Spleen (tissue), 11 donors: ENCODE measurements around the gene ADARB1. TPM values are rescaled to one million over a fixed set of nuclear protein-coding genes. Genes with fewer than 3 reads are reported as not detected.
A peak's percentile ranks its signal among the peaks of the same experiment; 100 is the strongest.

Experiments
- DNase-seq: peaks from one replicate; pipeline ENCODE4 v3.0.0-alpha.2; 2020
- H3K27ac ChIP-seq, 8 donors: fragments of 200-600 bp; sonication (generic) in 7 of 8; 1 replicate in 4 of 8; 2 replicates in 4 of 8; pipeline versions ENCODE4 v1.5.0 to v1.8.0; 2016 to 2021; ENCODE audit warnings: inconsistent platforms in 4 of 8, mild to moderate bottlenecking in 4 of 8, moderate library complexity in 1 of 8
- H3K27me3 ChIP-seq, 7 donors: fragments of 200-600 bp; sonication (generic) in 6 of 7; replicated peaks in 1 of 7; 1 replicate in 4 of 7; 2 replicates in 3 of 7; pipeline versions ENCODE4 v1.5.0 to v1.8.0; 2016 to 2021; ENCODE audit warnings: inconsistent platforms in 3 of 7, mild to moderate bottlenecking in 1 of 7
- H3K36me3 ChIP-seq, 6 donors: fragments of 200-600 bp; sonication (generic) in 5 of 6; 1 replicate in 4 of 6; 2 replicates in 2 of 6; pipeline versions ENCODE4 v1.5.0 to v1.8.0; 2016 to 2021; ENCODE audit warnings: inconsistent platforms in 2 of 6
- H3K4me1 ChIP-seq, 6 donors: fragments of 200-600 bp; sonication (generic) in 5 of 6; 1 replicate in 3 of 6; 2 replicates in 3 of 6; pipeline versions ENCODE4 v1.5.0 to v1.8.0; 2016 to 2021; ENCODE audit warnings: inconsistent platforms in 3 of 6
- H3K4me3 ChIP-seq, 8 donors: fragments of 200-600 bp; sonication (generic) in 7 of 8; 1 replicate in 4 of 8; 2 replicates in 4 of 8; pipeline versions ENCODE4 v1.5.0 to v1.8.0; 2016 to 2021; ENCODE audit warnings: inconsistent platforms in 4 of 8, mild to moderate bottlenecking in 4 of 8, moderate library complexity in 2 of 8
- H3K9me3 ChIP-seq, 8 donors: fragments of 200-600 bp; sonication (generic) in 7 of 8; 1 replicate in 4 of 8; 2 replicates in 4 of 8; pipeline versions ENCODE4 v1.5.0 to v1.8.0; 2016 to 2021; ENCODE audit warnings: inconsistent platforms in 4 of 8
- CTCF ChIP-seq, 11 experiments: fragments of 200-600 bp in 7 of 11; fragments of 450-650 bp in 4 of 11; sonication (generic) in 4 of 11; IDR thresholded peaks in 8 of 11; conservative IDR thresholded peaks in 3 of 11; 1 replicate in 7 of 11; 2 replicates in 4 of 11; pipeline versions ENCODE4 v1.4.0 to v1.8.0; 2016 to 2021; ENCODE audit warnings: antibody characterized with exemption in 11 of 11, inconsistent platforms in 4 of 11, mild to moderate bottlenecking in 1 of 11
- POLR2A ChIP-seq, 3 donors: fragments of 450-650 bp; IDR thresholded peaks; one replicate each; pipeline ENCODE4 v1.5.1; 2017; ENCODE audit warnings: antibody characterized with exemption in 3 of 3, mild to moderate bottlenecking in 1 of 3
- POLR2AphosphoS5 ChIP-seq, 3 donors: sonication (generic); formaldehyde crosslinking; IDR thresholded peaks; one replicate each; pipeline ENCODE4 v1.5.1; 2017; ENCODE audit warnings: antibody characterized with exemption in 3 of 3
- WGBS, 5 donors: extraction: QIAGEN DNeasy Blood & Tissue Kit in 3 of 5; methylation state at CpG; one replicate each; pipeline versions ENCODE4 v1.1.5 to v1.1.7; 2013 to 2018; 5-methylcytosine and 5-hydroxymethylcytosine counted together
- intact Hi-C: fragments of 100-400 bp; cut with DNase I; formaldehyde crosslinking; loops from one replicate; pipeline ENCODE4 v1.15.0; 2023; ENCODE audit warnings: low total_unique reads
- polyA plus RNA-seq, 3 donors: library from polyadenylated mRNA; stranded (reverse); fragments of 200-250 nt; gene quantifications; one replicate each; pipeline ENCODE4 v1.2.1, GENCODE V29; 2013
- total RNA-seq, 7 donors: library from RNA; depleted of rRNA in 3 of 7; stranded (reverse); fragments of >200 nt in 3 of 7; fragmentation: NEBNext Ultra II Directional in 4 of 7; extraction: Animal tissue kit (Norgen Biotek cat#: 25700) in 4 of 7; gene quantifications; one replicate each; pipeline versions ENCODE4 v1.1.0 to v1.2.1, GENCODE V29; 2016 to 2021
- donor health status: healthy with polysubstance abuse.
- donor health status: DM: no; HTN: no; CAD: no; lungs with moderate emphysema.
- donor health status: DM: no; HTN: no; CAD: no.
- donor health status: Bipolar disorder and iron deficiency.
- donor health status: healthy.
- donor health status: DM: no; HTN: no; CAD: no.
- donor health status: DM: yes; HTN: yes; CAD: no.

Gene ADARB1
- total and polyA plus RNA-seq, 10 donors: 9.1 to 50.8 (median 29.0) TPM

GRCh38 chr21:45244799-45245340 lies 170.5 kb downstream of the ADARB1 start:
- intact Hi-C loops: no loop called here
- 71 to 94% (median 87%) methylated on average over 7 to 8 of the region's 8 CpGs for WGBS, 5 donors
- peaks cover 0 to 31% (median 0%) of the 10 kb centered on the region in 7 donors for H3K27me3 ChIP-seq
- TF ChIP-seq POLR2A (IDR thresholded peaks at IDR 0.05) (no peak), POLR2AphosphoS5 (IDR thresholded peaks at IDR 0.05) (no peak), CTCF (IDR thresholded peaks at IDR 0.05 in 8 of 11, conservative IDR thresholded peaks at IDR 0.05 in 3 of 11) (no peak)
- H3K36me3 ChIP-seq: no peaks in the 10 kb centered on the region
- H3K4me3 ChIP-seq: no peak overlapping the region
- H3K4me1 ChIP-seq: no peaks in the 10 kb centered on the region
- peaks cover 0 to 37% (median 26%) of the 10 kb centered on the region in 8 donors for H3K9me3 ChIP-seq
- H3K27ac ChIP-seq: no peak overlapping the region
- peak; percentile 32 for DNase-seq

DNA sequence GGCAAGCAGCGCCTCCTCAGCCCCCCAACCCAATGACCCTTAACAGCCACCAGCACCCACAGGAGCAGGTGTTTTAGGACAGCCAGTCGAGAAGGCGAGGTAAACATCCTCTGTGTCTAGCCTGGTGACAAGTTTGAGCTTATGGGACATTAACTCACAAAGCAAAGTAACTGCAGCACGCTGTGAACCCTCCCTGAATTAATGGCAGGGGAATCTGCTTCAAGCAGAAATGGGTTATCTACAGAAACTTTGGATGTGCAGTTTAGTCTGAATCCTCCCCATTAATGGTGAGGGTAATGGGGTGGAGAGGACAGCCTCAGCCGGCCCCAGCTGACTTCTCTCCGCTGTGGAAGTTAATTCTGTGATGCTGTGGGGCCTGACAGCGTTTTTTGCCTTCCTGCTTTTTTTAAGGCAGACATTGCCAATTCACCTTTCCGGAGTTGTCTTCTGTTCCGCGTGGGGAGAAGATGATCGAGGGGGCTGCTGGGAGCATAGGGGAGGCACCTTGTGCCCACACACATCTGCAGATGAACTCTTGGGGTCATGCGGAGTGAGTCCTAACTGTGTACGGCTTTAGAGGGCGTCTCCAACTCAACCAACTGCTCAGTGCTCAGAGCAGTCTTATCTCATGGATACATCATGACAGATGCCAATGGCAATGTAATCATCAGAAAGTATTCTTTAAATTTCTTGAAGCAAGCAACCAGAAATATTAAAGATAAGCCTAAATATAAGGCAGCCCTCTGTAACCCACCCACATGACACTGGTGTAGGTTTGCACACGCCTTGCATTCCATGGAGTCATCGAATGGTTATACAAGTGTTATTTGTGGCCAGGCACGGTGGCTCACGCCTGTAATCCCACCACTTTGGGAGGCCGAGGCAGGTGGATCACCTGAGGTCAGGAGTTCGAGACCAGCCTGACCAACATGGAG lies 172.3 kb downstream of the ADARB1 start:
- peaks cover 0 to 30% (median 23%) of the 10 kb centered on the region in 8 donors for H3K9me3 ChIP-seq
- no peaks in the 10 kb centered on the region for H3K36me3 ChIP-seq
- DNase-seq: peak; percentile 32
- H3K27ac ChIP-seq: no peak overlapping the region
- peaks cover 0 to 31% (median 0%) of the 10 kb centered on the region in 7 donors for H3K27me3 ChIP-seq
- intact Hi-C loops: no loop called here
- WGBS, 5 donors: 81 to 85% (median 84%) methylated on average over 20 of the region's 20 CpGs
- no peaks in the 10 kb centered on the region for H3K4me1 ChIP-seq
- no peak for TF ChIP-seq POLR2AphosphoS5 (IDR thresholded peaks at IDR 0.05)
- TF ChIP-seq POLR2A (IDR thresholded peaks at IDR 0.05): no peak
- TF ChIP-seq CTCF (IDR thresholded peaks at IDR 0.05 in 8 of 11, conservative IDR thresholded peaks at IDR 0.05 in 3 of 11): no peak
- no peak overlapping the region for H3K4me3 ChIP-seq

DNA sequence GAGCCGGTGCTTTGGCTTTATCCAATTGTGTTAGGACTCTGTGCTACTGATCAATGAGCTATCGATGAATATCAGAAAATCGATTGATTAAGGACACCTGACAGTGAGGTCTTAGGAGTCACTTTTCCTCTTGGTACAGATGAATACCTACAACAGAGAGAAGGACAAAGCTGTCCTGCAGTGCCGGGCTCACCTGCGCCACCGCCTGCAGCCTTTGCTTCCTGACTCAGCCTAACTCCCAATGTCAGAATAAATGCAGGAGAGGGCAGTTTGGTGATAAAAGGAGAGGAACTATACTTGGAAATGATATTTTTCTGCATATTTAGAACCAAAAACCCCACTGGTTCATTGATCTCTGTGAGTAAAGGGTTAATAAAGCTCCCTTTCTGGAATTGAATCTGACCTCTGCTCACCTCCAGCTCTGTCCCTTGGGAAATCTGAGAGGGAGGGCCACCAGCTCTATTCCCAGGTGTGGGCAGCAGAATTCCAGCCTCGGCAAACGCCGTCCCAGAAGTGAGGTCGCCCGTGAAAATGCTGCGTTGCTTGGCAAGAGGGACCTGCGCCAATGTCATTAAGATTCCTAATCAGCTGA lies 174.0 kb downstream of the ADARB1 start:
- no peaks in the 10 kb centered on the region for H3K36me3 ChIP-seq
- H3K27me3 ChIP-seq: peaks cover 0 to 40% (median 0%) of the 10 kb centered on the region in 7 donors
- intact Hi-C loops: no loop called here
- TF ChIP-seq CTCF (IDR thresholded peaks at IDR 0.05 in 8 of 11, conservative IDR thresholded peaks at IDR 0.05 in 3 of 11) (no peak), POLR2A (IDR thresholded peaks at IDR 0.05) (no peak)
- 56 to 77% (median 61%) methylated on average over 11 to 13 of the region's 13 CpGs for whole genome bisulfite sequencing, 5 donors
- no peak overlapping the region for H3K27ac ChIP-seq
- H3K4me3 ChIP-seq: no peak overlapping the region
- no peak for DNase-seq
- no peaks in the 10 kb centered on the region for H3K4me1 ChIP-seq
- peaks cover 0 to 12% (median 9%) of the 10 kb centered on the region in 8 donors for H3K9me3 ChIP-seq
